Colonic mucosa (tissue), 4 donors: ENCODE measurements around the gene TTF2. TPM values are rescaled to one million over a fixed set of nuclear protein-coding genes. Genes with fewer than 3 reads are reported as not detected.
A peak's percentile ranks its signal among the peaks of the same experiment; 100 is the strongest.
"Not testable (repeated sequence)": the region's sequence is repeated elsewhere in the genome, so short reads cannot be mapped to it uniquely, and the experiment has no call there.

Experiments used
- DNase-seq: peaks from one replicate; pipeline ENCODE4 v3.0.0-alpha.2; 2020
- H3K27ac ChIP-seq: fragments of 200-600 bp; one replicate; pipeline ENCODE4 v1.8.0; 2021
- H3K27me3 ChIP-seq: fragments of 200-600 bp; one replicate; pipeline ENCODE4 v1.8.0; 2021
- H3K36me3 ChIP-seq: fragments of 200-600 bp; one replicate; pipeline ENCODE4 v1.8.0; 2021
- H3K4me1 ChIP-seq: fragments of 200-600 bp; one replicate; pipeline ENCODE4 v1.8.0; 2021; ENCODE audit warnings: mild to moderate bottlenecking
- H3K4me3 ChIP-seq: fragments of 200-600 bp; one replicate; pipeline ENCODE4 v1.8.0; 2021
- H3K9ac ChIP-seq, 2 donors: one replicate each; pipeline ENCODE4 v1.7.0; 2013; ENCODE audit warnings: control low read depth in 2 of 2, low read depth in 2 of 2, low read length in 2 of 2
- H3K9me3 ChIP-seq: fragments of 200-600 bp; one replicate; pipeline ENCODE4 v1.8.0; 2021
- CTCF ChIP-seq: fragments of 200-600 bp; IDR thresholded peaks from one replicate; pipeline ENCODE4 v1.8.0; 2022; ENCODE audit warnings: antibody characterized with exemption, mild to moderate bottlenecking
- intact Hi-C: fragments of 100-400 bp; cut with DNase I; formaldehyde crosslinking; loops from one replicate; pipeline ENCODE4 v1.14.1; 2022
- microRNA-seq: library from miRNA; unstranded; fragments of <30 nt; microRNA quantifications from one replicate; pipeline ENCODE4, GENCODE V29; 2019
- total RNA-seq, 2 donors: library from RNA; stranded (reverse); fragmentation: NEBNext Ultra II Directional in 1 of 2; extraction: Animal tissue kit (Norgen Biotek cat#: 25700) in 1 of 2; gene quantifications; one replicate each; pipeline ENCODE4 v1.2.1, GENCODE V29; 2021
- donor health status: healthy.
- donor health status: DM: no; HTN: no; CAD: no.
- donor health status: DM: no; HTN: no; CAD: no.

TTF2 gene
- total RNA-seq, 2 donors from 2014 or later = 25.0 to 50.5 TPM

- Histone ChIP-seq H3K9ac (no peak overlapping the region), H3K27me3 (no peaks in the 10 kb centered on the region), H3K4me1 (no peaks in the 10 kb centered on the region), H3K36me3 (no peaks in the 10 kb centered on the region), H3K4me3 (no peak overlapping the region), H3K27ac (no peak overlapping the region), H3K9me3 (no peaks in the 10 kb centered on the region)
- no peak for DNase-seq
- no peak for TF ChIP-seq CTCF
- intact Hi-C loops = no loop called here
Observed at GRCh38 chr1:117147341-117147831, 87.3 kb downstream of the TTF2 start.

- no peaks in the 10 kb centered on the region for H3K36me3 ChIP-seq
- no peaks in the 10 kb centered on the region for H3K4me1 ChIP-seq
- TF ChIP-seq CTCF = no peak
- no peak overlapping the region for H3K27ac ChIP-seq
- no peak overlapping the region for H3K9ac ChIP-seq
- no peak overlapping the region for H3K4me3 ChIP-seq
- intact Hi-C loops = no loop called here
- H3K27me3 ChIP-seq = no peaks in the 10 kb centered on the region
- no peak for DNase-seq
- no peaks in the 10 kb centered on the region for H3K9me3 ChIP-seq
Observed at GRCh38 chr1:117147856-117148588, 87.9 kb downstream of the TTF2 start.

DNA sequence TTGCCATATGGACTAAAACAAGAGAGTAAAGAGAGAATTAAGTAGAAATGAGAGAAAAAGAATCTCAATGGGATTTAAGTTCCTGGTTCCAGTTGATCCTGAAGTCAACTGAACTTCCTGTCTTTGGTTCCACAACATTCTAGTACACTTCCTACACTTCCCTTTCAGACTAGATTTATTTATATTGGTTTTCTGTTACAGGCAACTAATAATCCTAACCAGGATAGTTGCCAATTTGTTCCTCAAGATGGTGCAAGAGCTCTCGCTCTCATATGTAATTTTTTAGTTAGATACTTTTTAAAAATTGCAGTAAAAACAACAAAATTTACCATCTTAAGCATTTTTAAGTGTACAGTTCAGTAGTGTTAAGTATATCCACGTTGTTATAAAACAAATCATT lies 90.2 kb downstream of the TTF2 start:
- intact Hi-C loops = no loop called here
- H3K27ac ChIP-seq = no peak overlapping the region
- TF ChIP-seq CTCF = no peak

DNA sequence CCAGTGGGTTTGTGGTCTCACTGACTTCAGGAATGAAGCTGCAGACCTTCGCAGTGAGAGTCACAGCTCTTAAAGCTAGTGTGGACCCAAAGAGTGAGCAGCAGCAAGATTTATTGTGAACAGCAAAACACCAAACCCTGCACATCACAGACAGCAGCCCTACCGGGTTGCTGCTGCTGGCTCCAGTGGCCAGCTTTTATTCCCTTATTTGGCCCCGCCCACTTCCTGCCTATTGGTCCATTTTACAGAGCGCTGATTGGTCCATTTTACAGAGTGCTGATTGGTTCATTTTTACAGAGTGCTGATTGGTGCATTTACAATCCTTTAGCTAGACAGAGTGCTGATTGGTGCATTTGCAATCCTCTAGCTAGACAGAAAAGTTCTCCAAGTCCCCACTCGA lies 91.2 kb downstream of the TTF2 start:
- H3K9ac ChIP-seq, H3K27ac ChIP-seq, DNase-seq, H3K27me3 ChIP-seq, H3K4me1 ChIP-seq, intact Hi-C loops, H3K9me3 ChIP-seq, H3K36me3 ChIP-seq, H3K4me3 ChIP-seq: not testable (repeated sequence)

More for the DNA sequence above, 90.2 kb downstream of the TTF2 start:
- Histone ChIP-seq H3K9me3 (no peaks in the 10 kb centered on the region), H3K9ac (no peak overlapping the region), H3K36me3 (no peaks in the 10 kb centered on the region), H3K27me3 (no peaks in the 10 kb centered on the region), H3K4me3 (no peak overlapping the region), H3K4me1 (no peaks in the 10 kb centered on the region)
- DNase-seq = no peak

Small RNAs within 50 kb of the gene (microRNA-seq; reads per million reads assigned to microRNA genes)
- gene MIR942 = 44.7 reads per million, percentile 42 among the genes with 10 or more reads in this experiment

Other genes starting within 250 kb of the TTF2 start
- 10 to 100 TPM; 94.9 TPM for gene PTGFRN, start 150.4 kb upstream of the TTF2 start, total RNA-seq
- 1 to 10 TPM; 1.8 to 1.9 TPM for gene CD101, start 58.6 kb upstream of the TTF2 start, total RNA-seq
- gene TRIM45, start 61.4 kb downstream of the TTF2 start, total RNA-seq = 1 to 10 TPM; 1.2 to 4.1 TPM
- gene VTCN1, start 150.6 kb downstream of the TTF2 start, total RNA-seq = not detected